GM12878 (cell line): ENCODE data around the gene FAM124B.

Experiments used
- CREB1 ChIP-seq: IDR thresholded peaks from 2 replicates; pipeline ENCODE4 v1.6.1; 2012; ENCODE audit warnings: low read depth, mild to moderate bottlenecking, inconsistent platforms
- EZH2 ChIP-seq: IDR thresholded peaks from 2 replicates; pipeline ENCODE4 v1.6.1; 2012; ENCODE audit warnings: low read depth, mild to moderate bottlenecking, control low read depth, inconsistent platforms, low read length, borderline replicate concordance; ENCODE audit not compliant: control insufficient read depth
- MAX ChIP-seq: IDR thresholded peaks from 2 replicates; pipeline ENCODE4 v1.6.1; 2012; ENCODE audit warnings: low read depth, low read length, improper control_type of control experiment
- NR2C2 ChIP-seq: IDR thresholded peaks from 2 replicates; pipeline ENCODE4 v1.6.1; 2011; ENCODE audit warnings: borderline replicate concordance, low read depth; ENCODE audit not compliant: control insufficient read depth, insufficient read length
- TF ChIP-seq, protein P1 (sequence below), 3 experiments: IDR thresholded peaks in 2 of 3; conservative IDR thresholded peaks in 1 of 3; 2 replicates each; pipeline ENCODE4 v1.5.1; 2011; ENCODE audit warnings: low read depth in 3 of 3, low read length in 3 of 3, mild to moderate bottlenecking in 3 of 3, control low read depth in 2 of 3, moderate library complexity in 2 of 3, inconsistent platforms in 1 of 3, mixed read lengths in 1 of 3; ENCODE audit not compliant: control insufficient read depth in 2 of 3, insufficient read depth in 1 of 3; ENCODE audit errors: extremely low read depth in 1 of 3

GRCh38 chr2:224401641-224402342, at the start of gene FAM124B:
- TF ChIP-seq CREB1 (no peak), EZH2 (no peak), NR2C2 (no peak), MAX (no peak)
- TF ChIP-seq, protein P1, sequence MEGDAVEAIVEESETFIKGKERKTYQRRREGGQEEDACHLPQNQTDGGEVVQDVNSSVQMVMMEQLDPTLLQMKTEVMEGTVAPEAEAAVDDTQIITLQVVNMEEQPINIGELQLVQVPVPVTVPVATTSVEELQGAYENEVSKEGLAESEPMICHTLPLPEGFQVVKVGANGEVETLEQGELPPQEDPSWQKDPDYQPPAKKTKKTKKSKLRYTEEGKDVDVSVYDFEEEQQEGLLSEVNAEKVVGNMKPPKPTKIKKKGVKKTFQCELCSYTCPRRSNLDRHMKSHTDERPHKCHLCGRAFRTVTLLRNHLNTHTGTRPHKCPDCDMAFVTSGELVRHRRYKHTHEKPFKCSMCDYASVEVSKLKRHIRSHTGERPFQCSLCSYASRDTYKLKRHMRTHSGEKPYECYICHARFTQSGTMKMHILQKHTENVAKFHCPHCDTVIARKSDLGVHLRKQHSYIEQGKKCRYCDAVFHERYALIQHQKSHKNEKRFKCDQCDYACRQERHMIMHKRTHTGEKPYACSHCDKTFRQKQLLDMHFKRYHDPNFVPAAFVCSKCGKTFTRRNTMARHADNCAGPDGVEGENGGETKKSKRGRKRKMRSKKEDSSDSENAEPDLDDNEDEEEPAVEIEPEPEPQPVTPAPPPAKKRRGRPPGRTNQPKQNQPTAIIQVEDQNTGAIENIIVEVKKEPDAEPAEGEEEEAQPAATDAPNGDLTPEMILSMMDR (IDR thresholded peaks at IDR 0.05 in 2 of 3, conservative IDR thresholded peaks at IDR 0.05 in 1 of 3; ENCODE audit: control insufficient read depth in 2 of 3, extremely low read depth in 1 of 3, insufficient read depth in 1 of 3, low read depth in 3 of 3, low read length in 3 of 3): no peak
